ENCODE data around the gene OBSCN. TPM values are rescaled to one million over a fixed set of nuclear protein-coding genes. Genes with fewer than 3 reads are reported as not detected.

The OBSCN gene
- total RNA-seq, 1 donor from 2014 or later = 5.1 TPM

DNA sequence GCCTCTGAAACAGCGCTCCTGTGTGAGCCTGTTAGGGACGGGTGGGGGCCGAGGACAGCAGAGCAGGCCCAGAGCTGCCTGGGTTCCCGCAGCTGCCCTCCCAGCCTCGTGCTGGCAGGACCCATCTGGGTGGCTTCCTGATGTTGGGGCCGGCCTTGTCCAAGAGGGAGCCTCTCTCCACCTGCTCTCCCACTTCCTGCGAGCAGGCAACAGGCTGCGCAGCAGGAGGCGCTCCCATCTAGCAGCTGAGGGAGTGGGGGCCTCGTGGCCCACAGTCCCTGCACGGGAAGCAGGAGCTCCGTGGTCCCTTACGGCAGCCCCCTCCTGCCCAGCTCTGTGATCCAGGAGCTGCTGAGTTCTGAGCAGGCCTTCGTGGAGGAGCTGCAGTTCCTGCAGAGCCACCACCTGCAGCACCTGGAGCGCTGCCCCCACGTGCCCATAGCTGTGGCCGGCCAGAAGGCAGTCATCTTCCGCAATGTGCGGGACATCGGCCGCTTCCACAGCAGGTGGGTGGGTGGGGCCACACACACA is 130.7 kb downstream of the OBSCN start:
- Histone ChIP-seq H3K4me1 (no peaks in the 10 kb centered on the region), H3F3A (ENCODE audit: low read depth) (peaks cover under 1% of the 10 kb centered on the region), H3K79me2 (ENCODE audit: low read depth) (no peaks in the 10 kb centered on the region), H3K9me3 (ENCODE audit: low read depth) (no peaks in the 10 kb centered on the region), H3K4me2 (no peak overlapping the region), H3K9ac (no peak overlapping the region), H3K4me3 (no peak overlapping the region), H3K36me3 (no peaks in the 10 kb centered on the region), H2AFZ (replicated peaks) (no peak overlapping the region), H3K27ac (no peak overlapping the region), H3K27me3 (no peaks in the 10 kb centered on the region), H4K20me1 (ENCODE audit: low read depth) (no peaks in the 10 kb centered on the region)
- TF ChIP-seq, protein P1, sequence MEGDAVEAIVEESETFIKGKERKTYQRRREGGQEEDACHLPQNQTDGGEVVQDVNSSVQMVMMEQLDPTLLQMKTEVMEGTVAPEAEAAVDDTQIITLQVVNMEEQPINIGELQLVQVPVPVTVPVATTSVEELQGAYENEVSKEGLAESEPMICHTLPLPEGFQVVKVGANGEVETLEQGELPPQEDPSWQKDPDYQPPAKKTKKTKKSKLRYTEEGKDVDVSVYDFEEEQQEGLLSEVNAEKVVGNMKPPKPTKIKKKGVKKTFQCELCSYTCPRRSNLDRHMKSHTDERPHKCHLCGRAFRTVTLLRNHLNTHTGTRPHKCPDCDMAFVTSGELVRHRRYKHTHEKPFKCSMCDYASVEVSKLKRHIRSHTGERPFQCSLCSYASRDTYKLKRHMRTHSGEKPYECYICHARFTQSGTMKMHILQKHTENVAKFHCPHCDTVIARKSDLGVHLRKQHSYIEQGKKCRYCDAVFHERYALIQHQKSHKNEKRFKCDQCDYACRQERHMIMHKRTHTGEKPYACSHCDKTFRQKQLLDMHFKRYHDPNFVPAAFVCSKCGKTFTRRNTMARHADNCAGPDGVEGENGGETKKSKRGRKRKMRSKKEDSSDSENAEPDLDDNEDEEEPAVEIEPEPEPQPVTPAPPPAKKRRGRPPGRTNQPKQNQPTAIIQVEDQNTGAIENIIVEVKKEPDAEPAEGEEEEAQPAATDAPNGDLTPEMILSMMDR (IDR thresholded peaks at IDR 0.05) = no peak
- H3K27me3 Mint-ChIP-seq (ENCODE audit: insufficient read depth, low read depth) = peaks cover 2% of the 10 kb centered on the region
- no peak overlapping the region for H3K27ac Mint-ChIP-seq
- H3K4me1 Mint-ChIP-seq = peaks cover 5% of the 10 kb centered on the region
- DNase-seq (ENCODE audit: low spot score) = no peak
- no peak overlapping the region for H3K4me3 Mint-ChIP-seq
- H3K36me3 Mint-ChIP-seq = peaks cover 8% of the 10 kb centered on the region
- H3K9me3 Mint-ChIP-seq = no peaks in the 10 kb centered on the region

- Mint-ChIP-seq H3K27me3 (ENCODE audit: insufficient read depth, low read depth) (peaks cover 2% of the 10 kb centered on the region), H3K4me3 (no peak overlapping the region), H3K4me1 (peaks cover 5% of the 10 kb centered on the region), H3K36me3 (peaks cover 11% of the 10 kb centered on the region), H3K27ac (no peak overlapping the region), H3K9me3 (no peaks in the 10 kb centered on the region)
- no peak overlapping the region for H3K9ac ChIP-seq
- no peak for DNase-seq (ENCODE audit: low spot score)
- TF ChIP-seq EZH2phosphoT487 (IDR thresholded peaks at IDR 0.05) = no peak
- no peak for TF ChIP-seq EZH2 (IDR thresholded peaks at IDR 0.05)
- TF ChIP-seq, protein P1 (IDR thresholded peaks at IDR 0.05) = no peak
- H2AFZ ChIP-seq (replicated peaks) = no peak overlapping the region
- no peaks in the 10 kb centered on the region for H3K4me1 ChIP-seq
- H3K79me2 ChIP-seq (ENCODE audit: low read depth) = no peaks in the 10 kb centered on the region
- H3K4me2 ChIP-seq = no peak overlapping the region
- H3K9me3 ChIP-seq (ENCODE audit: low read depth) = no peaks in the 10 kb centered on the region
- H3K27ac ChIP-seq = no peak overlapping the region
- H3K4me3 ChIP-seq = no peak overlapping the region
- H3K27me3 ChIP-seq = no peaks in the 10 kb centered on the region
- no peaks in the 10 kb centered on the region for H4K20me1 ChIP-seq (ENCODE audit: low read depth)
- H3K36me3 ChIP-seq = peaks cover 6% of the 10 kb centered on the region
- H3F3A ChIP-seq (ENCODE audit: low read depth) = peaks cover 6% of the 10 kb centered on the region
Measured at GRCh38 chr1:228339059-228339704, 131.3 kb downstream of the OBSCN start.

- no peak overlapping the region for H3K4me3 Mint-ChIP-seq
- Histone ChIP-seq H3K4me1 (no peaks in the 10 kb centered on the region), H3F3A (ENCODE audit: low read depth) (peaks cover 6% of the 10 kb centered on the region), H3K4me2 (no peak overlapping the region), H3K27me3 (no peaks in the 10 kb centered on the region), H3K4me3 (no peak overlapping the region), H3K36me3 (peaks cover 6% of the 10 kb centered on the region), H3K9me3 (ENCODE audit: low read depth) (no peaks in the 10 kb centered on the region), H3K9ac (no peak overlapping the region), H3K27ac (no peak overlapping the region), H2AFZ (replicated peaks) (no peak overlapping the region), H4K20me1 (ENCODE audit: low read depth) (no peaks in the 10 kb centered on the region), H3K79me2 (ENCODE audit: low read depth) (no peaks in the 10 kb centered on the region)
- H3K9me3 Mint-ChIP-seq = no peaks in the 10 kb centered on the region
- H3K4me1 Mint-ChIP-seq = peaks cover 5% of the 10 kb centered on the region
- H3K36me3 Mint-ChIP-seq = peaks cover 11% of the 10 kb centered on the region
- H3K27me3 Mint-ChIP-seq (ENCODE audit: insufficient read depth, low read depth) = peaks cover 2% of the 10 kb centered on the region
- no peak for DNase-seq (ENCODE audit: low spot score)
- TF ChIP-seq, protein P1 (IDR thresholded peaks at IDR 0.05) = no peak
- TF ChIP-seq EZH2phosphoT487 (IDR thresholded peaks at IDR 0.05) (no peak), EZH2 (IDR thresholded peaks at IDR 0.05) (no peak)
- no peak overlapping the region for H3K27ac Mint-ChIP-seq
Measured at GRCh38 chr1:228339766-228340685, 132.2 kb downstream of the OBSCN start.
